GM12878 (cell line): ENCODE results near the gene ZDHHC18. TPM values are rescaled to one million over a fixed set of nuclear protein-coding genes. Genes with fewer than 3 reads are reported as not detected.

Source experiments
- ATF7 ChIP-seq: fragments of 450-650 bp; IDR thresholded peaks from 2 replicates; pipeline ENCODE4 v1.6.1; 2016; ENCODE audit warnings: low read depth, mild to moderate bottlenecking
- BCL11A ChIP-seq: IDR thresholded peaks from 2 replicates; pipeline ENCODE4 v1.6.1; 2011; ENCODE audit warnings: low read depth, low read length
- CREM ChIP-seq: IDR thresholded peaks from 2 replicates; pipeline ENCODE4 v1.6.1; 2014; ENCODE audit warnings: antibody characterized with exemption, low read depth
- ESRRA ChIP-seq: IDR thresholded peaks from 2 replicates; pipeline ENCODE4 v1.6.1; 2012; ENCODE audit warnings: mild to moderate bottlenecking, low read length, improper control_type of control experiment
- ETV6 ChIP-seq, 2 experiments: fragments of 450-650 bp in 1 of 2; IDR thresholded peaks in 1 of 2; conservative IDR thresholded peaks in 1 of 2; 2 replicates each; pipeline ENCODE4 v1.6.1; 2014; ENCODE audit warnings: antibody characterized with exemption in 1 of 2, borderline replicate concordance in 1 of 2, low read depth in 1 of 2, mild to moderate bottlenecking in 1 of 2, moderate library complexity in 1 of 2
- HDGF ChIP-seq: fragments of 450-650 bp; IDR thresholded peaks from 2 replicates; pipeline ENCODE4 v1.6.1; 2016; ENCODE audit warnings: antibody characterized with exemption
- IKZF2 ChIP-seq, 2 experiments: fragments of 450-650 bp; IDR thresholded peaks; 2 replicates each; pipeline ENCODE4 v1.6.1; 2017; ENCODE audit warnings: mild to moderate bottlenecking in 2 of 2, moderate library complexity in 2 of 2
- MAX ChIP-seq: IDR thresholded peaks from 2 replicates; pipeline ENCODE4 v1.6.1; 2012; ENCODE audit warnings: low read depth, low read length, improper control_type of control experiment
- MLLT1 ChIP-seq: fragments of 450-650 bp; IDR thresholded peaks from 2 replicates; pipeline ENCODE4 v1.6.1; 2016; ENCODE audit warnings: mild to moderate bottlenecking
- MTA2 ChIP-seq: fragments of 450-650 bp; IDR thresholded peaks from 2 replicates; pipeline ENCODE4 v1.6.1; 2016; ENCODE audit warnings: low read depth, mild to moderate bottlenecking, moderate library complexity
- NFYB ChIP-seq: IDR thresholded peaks from 2 replicates; pipeline ENCODE4 v1.6.1; 2011; ENCODE audit warnings: low read depth, mild to moderate bottlenecking, low read length, improper control_type of control experiment, moderate library complexity; ENCODE audit not compliant: insufficient read depth
- PBX3 ChIP-seq: IDR thresholded peaks from 2 replicates; pipeline ENCODE4 v1.6.1; 2011; ENCODE audit warnings: mild to moderate bottlenecking, low read depth, low read length, moderate library complexity; ENCODE audit not compliant: insufficient replicate concordance
- SIN3A ChIP-seq: IDR thresholded peaks from 2 replicates; pipeline ENCODE4 v1.6.1; 2012; ENCODE audit warnings: low read depth, low read length, improper control_type of control experiment
- USF1 ChIP-seq: IDR thresholded peaks from 2 replicates; pipeline ENCODE4 v1.6.1; 2011; ENCODE audit warnings: borderline replicate concordance, low read depth, mild to moderate bottlenecking, moderate library complexity, mixed read lengths, low read length; ENCODE audit not compliant: insufficient read depth; ENCODE audit errors: extremely low read length
- ZBTB11 ChIP-seq: fragments of 450-650 bp; formaldehyde crosslinking; IDR thresholded peaks from 2 replicates; pipeline ENCODE4 v1.5.0; 2022; ENCODE audit warnings: mild to moderate bottlenecking, missing genetic modification characterization
- ZNF687 ChIP-seq: fragments of 450-650 bp; IDR thresholded peaks from 2 replicates; pipeline ENCODE4 v1.6.1; 2017; ENCODE audit warnings: mild to moderate bottlenecking, moderate library complexity
- polyA plus RNA-seq, 11 experiments: library from polyadenylated mRNA; depleted of rRNA in 4 of 11; unstranded in 6 of 11; stranded (reverse) in 5 of 11; fragments of >200 nt; fragmentation: Nextera tagmentation in 4 of 11; fragmentation: Illumina TruSeq in 1 of 11; extraction: Ambion mirVana in 4 of 11; extraction: Trizol in 1 of 11; gene quantifications; 1 replicate in 1 of 11; 2 replicates in 10 of 11; pipeline versions ENCODE4 v1.2.1 to v1.2.3, GENCODE V29; 2011 to 2016; ENCODE audit warnings: inconsistent platforms in 2 of 11, missing spikeins in 2 of 11, low read depth in 1 of 11
- total RNA-seq, 4 experiments: library from RNA; depleted of rRNA in 3 of 4; stranded (reverse); fragments of >200 nt in 3 of 4; fragmentation: Illumina TruSeq in 1 of 4; extraction: Trizol in 1 of 4; gene quantifications; 2 replicates each; pipeline versions ENCODE4 v1.2.1 to v1.2.3, GENCODE V29; 2013 to 2021

Gene ZDHHC18
- total and polyA plus RNA-seq, 10 of the 15 experiments (the other 5 are each of a cell fraction or from before 2014, with no cell fraction given): 0.40 to 81.2 (median 21.3) TPM

- TF ChIP-seq MAX: peak; percentile 72
- 0 out of 2 replicates have a peak, but pooled peaks have one; percentile 68 for TF ChIP-seq BCL11A
- TF ChIP-seq ZNF687: peak; percentile 96
- no peak for TF ChIP-seq MTA2
- peak in 1 of 2 experiments; percentile 56; a peak in 1 of 4 replicates for TF ChIP-seq ETV6 (conservative IDR thresholded peaks at IDR 0.05 in 1 of 2, IDR thresholded peaks at IDR 0.05 in 1 of 2; ENCODE audit: borderline replicate concordance in 1 of 2, low read depth in 1 of 2)
- peak; percentile 92 for TF ChIP-seq CREM
- peak in 1 of 2 experiments; percentile 50; a peak in 2 of 4 replicates for TF ChIP-seq IKZF2 (IDR thresholded peaks at IDR 0.05)
- no peak for TF ChIP-seq ZBTB11 (CRISPR knock-in tag)
- TF ChIP-seq ESRRA: no peak
- no peak for TF ChIP-seq USF1
- peak; percentile 94; the same call in 1 of the 2 replicates for TF ChIP-seq HDGF
- TF ChIP-seq ATF7: peak; percentile 65
- TF ChIP-seq NFYB: 0 out of 2 replicates have a peak, but pooled peaks have one; percentile 24
- peak; percentile 95 for TF ChIP-seq SIN3A
- peak; percentile 71; the same call in 1 of the 2 replicates for TF ChIP-seq MLLT1
- TF ChIP-seq PBX3: peak; percentile 50
Measured at GRCh38 chr1:26833432-26834405, 7.2 kb downstream of the ZDHHC18 start (continued).
